ENCODE measurements around the gene LAMTOR4. TPM values are rescaled to one million over a fixed set of nuclear protein-coding genes. Genes with fewer than 3 reads are reported as not detected.
"Not testable (repeated sequence)": the region's sequence is repeated elsewhere in the genome, so short reads cannot be mapped to it uniquely, and the experiment has no call there.

Gene LAMTOR4
- polyA plus RNA-seq, 1 donor = 91.2 TPM

DNA sequence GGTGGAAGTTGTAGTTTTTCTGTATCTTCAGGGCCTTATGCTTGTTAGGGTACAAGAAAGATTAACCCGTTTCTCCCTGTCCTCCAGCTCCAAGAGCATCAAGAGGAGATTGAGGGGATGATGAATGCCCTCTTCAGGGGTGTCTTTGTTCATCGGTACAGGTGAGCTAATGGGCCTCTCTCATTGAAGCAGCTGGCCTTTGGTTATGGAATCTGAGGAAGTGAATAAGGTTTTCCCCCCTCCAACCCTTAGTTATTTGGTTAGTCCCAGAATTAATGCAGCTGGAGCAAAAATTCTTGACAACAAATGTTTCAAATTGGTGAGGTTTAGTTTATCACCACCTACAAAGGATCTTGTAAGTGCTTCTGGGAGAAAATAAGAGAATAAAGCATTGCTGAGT is 46.5 kb downstream of the LAMTOR4 start:
- DNase-seq = no peak

DNA sequence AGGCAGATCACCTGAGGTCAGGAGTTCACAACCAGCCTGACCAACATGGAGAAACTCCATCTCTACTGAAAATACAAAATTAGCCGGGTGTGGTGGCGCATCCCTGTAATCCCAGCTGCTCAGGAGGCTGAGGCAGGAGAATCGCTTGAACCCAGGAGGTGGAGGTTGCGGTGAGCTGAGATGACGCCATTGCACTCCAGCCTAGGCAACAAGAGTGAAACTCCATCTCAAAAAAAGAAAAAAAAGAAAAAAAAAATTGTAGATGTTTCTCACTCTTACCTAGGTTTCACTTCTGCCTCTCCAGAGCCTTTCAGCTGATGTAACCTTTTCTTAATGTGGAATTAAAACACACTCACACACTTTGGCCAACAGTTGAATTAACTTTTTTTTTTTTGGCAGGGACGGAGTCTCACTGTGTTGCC is 47.2 kb downstream of the LAMTOR4 start:
- DNase-seq = not testable (repeated sequence)

DNA sequence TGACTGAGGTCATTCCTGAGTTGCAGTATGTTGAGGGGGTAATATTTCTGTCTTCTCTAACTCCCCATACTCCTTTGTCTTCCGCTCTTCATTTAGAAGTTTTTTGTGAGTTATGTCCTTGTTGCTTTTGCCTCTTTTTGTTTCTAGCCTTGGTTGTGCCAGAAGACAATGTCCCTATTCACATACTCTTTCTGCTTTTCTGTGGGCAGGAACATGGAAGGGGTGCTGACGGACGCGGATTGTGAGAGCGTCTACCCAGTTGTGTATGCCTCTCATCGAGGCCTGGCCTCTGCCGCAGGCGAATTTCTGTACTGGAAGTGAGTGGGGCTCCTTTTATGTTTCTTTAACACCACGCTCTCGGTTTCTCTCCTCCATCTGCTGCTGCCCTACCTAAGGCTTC is 49.5 kb downstream of the LAMTOR4 start:
- no peak for DNase-seq

DNA sequence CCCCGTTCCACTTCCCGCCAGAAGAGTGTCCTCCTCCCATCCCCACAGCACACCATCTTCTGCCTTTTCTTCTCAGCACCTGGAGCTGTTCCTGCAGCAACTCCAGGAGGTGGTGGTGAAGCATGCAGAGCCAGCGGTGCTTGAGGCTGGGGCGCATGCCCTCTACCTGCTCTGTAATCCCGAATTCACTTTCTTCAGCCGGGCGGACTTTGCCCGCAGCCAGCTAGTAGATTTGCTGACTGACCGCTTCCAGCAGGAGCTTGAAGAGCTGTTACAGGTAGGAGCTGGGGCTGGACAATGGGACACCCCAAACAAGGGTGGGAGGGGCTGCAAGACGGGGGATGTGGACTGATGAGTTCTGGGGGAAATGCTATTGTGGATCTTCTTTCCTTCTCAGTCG is 52.0 kb downstream of the LAMTOR4 start:
- no peak for DNase-seq

Other genes starting within 250 kb of the LAMTOR4 start
- 37.0 TPM for gene TRIM4, start 229.4 kb upstream of the LAMTOR4 start, polyA plus RNA-seq (ENCODE audit: insufficient read length)
- 0.73 TPM for gene GJC3, start 219.3 kb upstream of the LAMTOR4 start, polyA plus RNA-seq (ENCODE audit: insufficient read length)
- gene AZGP1, start 172.9 kb upstream of the LAMTOR4 start, polyA plus RNA-seq (ENCODE audit: insufficient read length) = 51.8 TPM
- gene ZKSCAN1, start 133.3 kb upstream of the LAMTOR4 start, polyA plus RNA-seq (ENCODE audit: insufficient read length) = 76.7 TPM
- gene ZSCAN21, start 99.1 kb upstream of the LAMTOR4 start, polyA plus RNA-seq (ENCODE audit: insufficient read length) = 24.7 TPM
- 60.6 TPM for gene ZNF3, start 67.2 kb upstream of the LAMTOR4 start, polyA plus RNA-seq (ENCODE audit: insufficient read length)
- gene COPS6, start 59.9 kb upstream of the LAMTOR4 start, polyA plus RNA-seq (ENCODE audit: insufficient read length) = 126 TPM
- 177 TPM for gene MCM7, start 47.5 kb upstream of the LAMTOR4 start, polyA plus RNA-seq (ENCODE audit: insufficient read length)
- 33.2 TPM for gene AP4M1, start 47.3 kb upstream of the LAMTOR4 start, polyA plus RNA-seq (ENCODE audit: insufficient read length)
- gene TAF6, start 29.6 kb upstream of the LAMTOR4 start, polyA plus RNA-seq (ENCODE audit: insufficient read length) = 67.9 TPM
- 46.7 TPM for gene CNPY4, start 29.3 kb upstream of the LAMTOR4 start, polyA plus RNA-seq (ENCODE audit: insufficient read length)
- 1.3 TPM for gene MBLAC1, start 22.0 kb upstream of the LAMTOR4 start, polyA plus RNA-seq (ENCODE audit: insufficient read length)
- gene TRAPPC14, start 9.8 kb downstream of the LAMTOR4 start, polyA plus RNA-seq (ENCODE audit: insufficient read length) = 22.3 TPM
- gene GAL3ST4, start 19.7 kb downstream of the LAMTOR4 start, polyA plus RNA-seq (ENCODE audit: insufficient read length) = 6.2 TPM
- gene GPC2, start 28.5 kb downstream of the LAMTOR4 start, polyA plus RNA-seq (ENCODE audit: insufficient read length) = 11.5 TPM
- 30.7 TPM for gene STAG3, start 29.0 kb downstream of the LAMTOR4 start, polyA plus RNA-seq (ENCODE audit: insufficient read length)
- 9.7 TPM for gene PVRIG, start 71.0 kb downstream of the LAMTOR4 start, polyA plus RNA-seq (ENCODE audit: insufficient read length)
- gene SPDYE3, start 158.8 kb downstream of the LAMTOR4 start, polyA plus RNA-seq (ENCODE audit: insufficient read length) = 9.6 TPM
- gene PILRB, start 209.2 kb downstream of the LAMTOR4 start, polyA plus RNA-seq (ENCODE audit: insufficient read length) = 74.1 TPM
- 12.6 TPM for gene PILRA, start 224.6 kb downstream of the LAMTOR4 start, polyA plus RNA-seq (ENCODE audit: insufficient read length)

Measured in left kidney (tissue), 2 donors.